ENCODE data around the gene TMEM203. TPM values are rescaled to one million over a fixed set of nuclear protein-coding genes. Genes with fewer than 3 reads are reported as not detected.
A peak's percentile ranks its signal among the peaks of the same experiment; 100 is the strongest.

The TMEM203 gene
- total and polyA plus RNA-seq, 10 of the 15 experiments (the other 5 are each of a cell fraction or from before 2014, with no cell fraction given) = 7.2 to 68.1 (median 33.8) TPM

- ATAC-seq = no peak
- ChIA-PET CTCF (interaction anchor here (0.6 to 1.7 kb wide), 7 partner anchors 11 to 196 kb away, joined by 3 to 7 read pairs (median 3); partner anchors contain the start of genes TOR4A and TUBB4B), POLR2A (interaction anchor here (0.8 to 6.2 kb wide), 6 partner anchors 13 to 167 kb away, joined by 3 to 112 read pairs (median 4); partner anchors contain the start of genes MAN1B1 and TUBB4B), SMC1A (ENCODE audit: uncharacterized antibody, unreplicated experiment) (interaction anchor here (0.9 kb wide), 1 partner anchor 13 kb away, joined by 4 read pairs; the partner anchor contains the start of gene TUBB4B), RAD21 (ENCODE audit: unreplicated experiment) (interaction anchor here (0.5 to 2.2 kb wide), 7 partner anchors 12 to 164 kb away, joined by 3 to 13 read pairs (median 3); partner anchors contain the start of genes TOR4A and TUBB4B)
- Histone ChIP-seq H3K4me2 (ENCODE audit: control insufficient read depth, insufficient read depth) (peak overlapping the region; percentile 99), H3K4me3 (peak overlapping the region; percentile 93), H3K27ac (ENCODE audit: control insufficient read depth, insufficient read depth) (no peak overlapping the region), H3K79me2 (ENCODE audit: control insufficient read depth, insufficient read depth, low read length) (peaks cover 18% of the 10 kb centered on the region), H3K36me3 (ENCODE audit: control insufficient read depth in 2 of 2, insufficient read depth in 2 of 2, low read length in 1 of 2) (peaks cover 2 to 5% of the 10 kb centered on the region in 2 experiments; a peak in 3 of 4 replicates), H3K9ac (ENCODE audit: control insufficient read depth, insufficient read depth, low read length) (no peak overlapping the region; the same call in 1 of the 2 replicates), H3K27me3 (replicated peaks in 1 of 2; ENCODE audit: control insufficient read depth in 2 of 2, insufficient read depth in 2 of 2, low read length in 1 of 2) (no peaks in the 10 kb centered on the region), H4K20me1 (ENCODE audit: control insufficient read depth, insufficient read depth) (no peaks in the 10 kb centered on the region), H3K4me1 (ENCODE audit: control insufficient read depth, insufficient read depth, low read length) (peaks cover 14% of the 10 kb centered on the region), H2AFZ (ENCODE audit: control insufficient read depth, low read depth, low read length) (no peak overlapping the region), H3K9me3 (replicated peaks; ENCODE audit: control insufficient read depth, insufficient read depth, low read length) (no peaks in the 10 kb centered on the region)
- no TSS peak for BruUV-seq (replicated peaks)
- 70% methylated on average over 21 of the region's 21 CpGs for WGBS (ENCODE audit: insufficient coverage, insufficient replicate concordance, low lambda C conversion rate, missing lambda C conversion rate)
- no peak for TF ChIP-seq ZBTB11 (CRISPR knock-in tag; IDR thresholded peaks at IDR 0.05)
- TF ChIP-seq, protein P1, sequence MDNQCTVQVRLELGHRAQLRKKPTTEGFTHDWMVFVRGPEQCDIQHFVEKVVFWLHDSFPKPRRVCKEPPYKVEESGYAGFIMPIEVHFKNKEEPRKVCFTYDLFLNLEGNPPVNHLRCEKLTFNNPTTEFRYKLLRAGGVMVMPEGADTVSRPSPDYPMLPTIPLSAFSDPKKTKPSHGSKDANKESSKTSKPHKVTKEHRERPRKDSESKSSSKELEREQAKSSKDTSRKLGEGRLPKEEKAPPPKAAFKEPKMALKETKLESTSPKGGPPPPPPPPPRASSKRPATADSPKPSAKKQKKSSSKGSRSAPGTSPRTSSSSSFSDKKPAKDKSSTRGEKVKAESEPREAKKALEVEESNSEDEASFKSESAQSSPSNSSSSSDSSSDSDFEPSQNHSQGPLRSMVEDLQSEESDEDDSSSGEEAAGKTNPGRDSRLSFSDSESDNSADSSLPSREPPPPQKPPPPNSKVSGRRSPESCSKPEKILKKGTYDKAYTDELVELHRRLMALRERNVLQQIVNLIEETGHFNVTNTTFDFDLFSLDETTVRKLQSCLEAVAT (IDR thresholded peaks at IDR 0.05) = peak; percentile 92
- no peak for TF ChIP-seq EZH2 (IDR thresholded peaks at IDR 0.05; ENCODE audit: borderline replicate concordance, control insufficient read depth, low read depth, low read length)
- TF ChIP-seq SUZ12 (IDR thresholded peaks at IDR 0.05; ENCODE audit: unreplicated experiment) = no peak
- TF ChIP-seq HSF1 (IDR thresholded peaks at IDR 0.05; ENCODE audit: low read depth, low read length) = no peak
- no peak for TF ChIP-seq ZNF207 (IDR thresholded peaks at IDR 0.05; ENCODE audit: borderline replicate concordance)
- no peak for DNase-seq (ENCODE audit: low read depth, low spot score)
- FAIRE-seq = no peak
- intact Hi-C loops (cut with micrococcal nuclease; ENCODE audit: unreplicated experiment) = no loop called here
- in situ Hi-C loops (cut with MboI) = no loop called here
These were observed 48.5 kb upstream of the TMEM203 start for GRCh38 chr9:137253717-137254623.

Data from GM12878 (cell line).